ENCODE results near the gene MED8. TPM values are rescaled to one million over a fixed set of nuclear protein-coding genes. Genes with fewer than 3 reads are reported as not detected.
A peak's percentile ranks its signal among the peaks of the same experiment; 100 is the strongest.

Gene MED8
- total and polyA plus RNA-seq, 2 experiments from 2014 or later = 16.6 to 25.7 TPM

DNA sequence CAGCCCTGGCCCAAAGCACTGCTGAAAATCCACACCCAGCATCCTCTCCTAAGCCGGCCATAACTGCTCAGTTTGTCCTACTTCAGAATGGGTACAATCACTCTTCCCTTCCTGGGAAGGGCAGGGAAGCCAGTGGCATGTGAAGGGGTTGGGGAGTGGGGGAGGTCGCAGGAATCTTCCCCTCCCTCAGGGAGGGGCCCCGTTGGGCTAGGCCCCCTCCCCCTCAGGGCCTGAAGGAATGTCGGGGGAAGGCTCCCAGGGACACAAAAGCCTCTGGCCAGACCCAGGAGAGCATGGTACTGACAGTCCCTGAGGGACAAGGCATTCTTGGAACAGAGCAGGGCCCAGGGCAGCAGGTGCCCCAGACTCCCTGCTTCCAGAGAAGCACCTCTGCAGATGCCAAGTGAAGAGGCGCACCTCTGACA is 23.0 kb downstream of the MED8 start (continued):
- TF ChIP-seq, protein P1, sequence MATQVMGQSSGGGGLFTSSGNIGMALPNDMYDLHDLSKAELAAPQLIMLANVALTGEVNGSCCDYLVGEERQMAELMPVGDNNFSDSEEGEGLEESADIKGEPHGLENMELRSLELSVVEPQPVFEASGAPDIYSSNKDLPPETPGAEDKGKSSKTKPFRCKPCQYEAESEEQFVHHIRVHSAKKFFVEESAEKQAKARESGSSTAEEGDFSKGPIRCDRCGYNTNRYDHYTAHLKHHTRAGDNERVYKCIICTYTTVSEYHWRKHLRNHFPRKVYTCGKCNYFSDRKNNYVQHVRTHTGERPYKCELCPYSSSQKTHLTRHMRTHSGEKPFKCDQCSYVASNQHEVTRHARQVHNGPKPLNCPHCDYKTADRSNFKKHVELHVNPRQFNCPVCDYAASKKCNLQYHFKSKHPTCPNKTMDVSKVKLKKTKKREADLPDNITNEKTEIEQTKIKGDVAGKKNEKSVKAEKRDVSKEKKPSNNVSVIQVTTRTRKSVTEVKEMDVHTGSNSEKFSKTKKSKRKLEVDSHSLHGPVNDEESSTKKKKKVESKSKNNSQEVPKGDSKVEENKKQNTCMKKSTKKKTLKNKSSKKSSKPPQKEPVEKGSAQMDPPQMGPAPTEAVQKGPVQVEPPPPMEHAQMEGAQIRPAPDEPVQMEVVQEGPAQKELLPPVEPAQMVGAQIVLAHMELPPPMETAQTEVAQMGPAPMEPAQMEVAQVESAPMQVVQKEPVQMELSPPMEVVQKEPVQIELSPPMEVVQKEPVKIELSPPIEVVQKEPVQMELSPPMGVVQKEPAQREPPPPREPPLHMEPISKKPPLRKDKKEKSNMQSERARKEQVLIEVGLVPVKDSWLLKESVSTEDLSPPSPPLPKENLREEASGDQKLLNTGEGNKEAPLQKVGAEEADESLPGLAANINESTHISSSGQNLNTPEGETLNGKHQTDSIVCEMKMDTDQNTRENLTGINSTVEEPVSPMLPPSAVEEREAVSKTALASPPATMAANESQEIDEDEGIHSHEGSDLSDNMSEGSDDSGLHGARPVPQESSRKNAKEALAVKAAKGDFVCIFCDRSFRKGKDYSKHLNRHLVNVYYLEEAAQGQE (IDR thresholded peaks at IDR 0.05; ENCODE audit: unreplicated experiment) = no peak
- TF ChIP-seq STAT1 (IDR thresholded peaks at IDR 0.05; ENCODE audit: unreplicated experiment) (no peak), CREB1 (CRISPR knock-in tag; IDR thresholded peaks at IDR 0.05; ENCODE audit: low read depth) (no peak)

DNA sequence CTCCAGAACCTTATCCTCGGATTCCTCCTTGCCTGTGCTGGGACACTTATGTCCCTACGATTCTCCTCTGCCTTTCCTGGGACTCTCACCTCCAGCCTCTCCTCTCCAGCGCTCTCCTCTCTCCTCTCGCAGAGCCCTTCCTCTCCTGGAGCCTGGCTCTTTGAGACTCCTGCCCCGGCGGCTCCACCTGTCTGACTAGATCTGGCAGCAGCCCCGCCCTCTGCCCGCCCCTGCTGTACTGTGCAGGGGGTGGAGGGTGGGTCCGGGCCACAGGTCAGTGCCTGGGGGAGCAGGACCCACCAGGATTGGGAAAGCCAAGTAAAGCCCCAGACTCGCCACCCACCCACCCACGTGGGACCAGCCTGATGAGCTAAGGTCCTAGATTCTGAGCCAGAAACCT is 23.4 kb downstream of the MED8 start:
- Mint-ChIP-seq H3K4me1 (peaks cover 28% of the 10 kb centered on the region), H3K9me3 (no peaks in the 10 kb centered on the region; the same call in 2 of the 3 replicates), H3K36me3 (ENCODE audit: low read depth) (peaks cover 36% of the 10 kb centered on the region), H3K27ac (no peak overlapping the region), H3K4me3 (peak overlapping the region; percentile 82), H3K27me3 (ENCODE audit: insufficient read depth, low read depth, poor library complexity) (peaks cover 7% of the 10 kb centered on the region)
- Histone ChIP-seq H2AFZ (no peak overlapping the region), H3K4me2 (peak overlapping the region; percentile 94), H3K4me1 (ENCODE audit: insufficient read depth) (peaks cover 19% of the 10 kb centered on the region), H3K4me3 (peak overlapping the region; percentile 90), H3F3A (replicated peaks; ENCODE audit: low read depth) (peaks cover 34% of the 10 kb centered on the region), H3K79me2 (replicated peaks; ENCODE audit: insufficient read depth) (peaks cover 18% of the 10 kb centered on the region), H3K9me2 (ENCODE audit: insufficient read depth) (no peaks in the 10 kb centered on the region), H3K36me3 (ENCODE audit: insufficient read depth) (peaks cover 18% of the 10 kb centered on the region), H4K20me1 (replicated peaks; ENCODE audit: insufficient read depth) (peaks cover 22% of the 10 kb centered on the region), H3K27me3 (ENCODE audit: insufficient read depth) (no peaks in the 10 kb centered on the region), H3K27ac (ENCODE audit: low read depth) (no peak overlapping the region)
- ATAC-seq (peak; percentile 36), DNase-seq (ENCODE audit: low spot score) (peak; percentile 67)
- TF ChIP-seq, protein P2, sequence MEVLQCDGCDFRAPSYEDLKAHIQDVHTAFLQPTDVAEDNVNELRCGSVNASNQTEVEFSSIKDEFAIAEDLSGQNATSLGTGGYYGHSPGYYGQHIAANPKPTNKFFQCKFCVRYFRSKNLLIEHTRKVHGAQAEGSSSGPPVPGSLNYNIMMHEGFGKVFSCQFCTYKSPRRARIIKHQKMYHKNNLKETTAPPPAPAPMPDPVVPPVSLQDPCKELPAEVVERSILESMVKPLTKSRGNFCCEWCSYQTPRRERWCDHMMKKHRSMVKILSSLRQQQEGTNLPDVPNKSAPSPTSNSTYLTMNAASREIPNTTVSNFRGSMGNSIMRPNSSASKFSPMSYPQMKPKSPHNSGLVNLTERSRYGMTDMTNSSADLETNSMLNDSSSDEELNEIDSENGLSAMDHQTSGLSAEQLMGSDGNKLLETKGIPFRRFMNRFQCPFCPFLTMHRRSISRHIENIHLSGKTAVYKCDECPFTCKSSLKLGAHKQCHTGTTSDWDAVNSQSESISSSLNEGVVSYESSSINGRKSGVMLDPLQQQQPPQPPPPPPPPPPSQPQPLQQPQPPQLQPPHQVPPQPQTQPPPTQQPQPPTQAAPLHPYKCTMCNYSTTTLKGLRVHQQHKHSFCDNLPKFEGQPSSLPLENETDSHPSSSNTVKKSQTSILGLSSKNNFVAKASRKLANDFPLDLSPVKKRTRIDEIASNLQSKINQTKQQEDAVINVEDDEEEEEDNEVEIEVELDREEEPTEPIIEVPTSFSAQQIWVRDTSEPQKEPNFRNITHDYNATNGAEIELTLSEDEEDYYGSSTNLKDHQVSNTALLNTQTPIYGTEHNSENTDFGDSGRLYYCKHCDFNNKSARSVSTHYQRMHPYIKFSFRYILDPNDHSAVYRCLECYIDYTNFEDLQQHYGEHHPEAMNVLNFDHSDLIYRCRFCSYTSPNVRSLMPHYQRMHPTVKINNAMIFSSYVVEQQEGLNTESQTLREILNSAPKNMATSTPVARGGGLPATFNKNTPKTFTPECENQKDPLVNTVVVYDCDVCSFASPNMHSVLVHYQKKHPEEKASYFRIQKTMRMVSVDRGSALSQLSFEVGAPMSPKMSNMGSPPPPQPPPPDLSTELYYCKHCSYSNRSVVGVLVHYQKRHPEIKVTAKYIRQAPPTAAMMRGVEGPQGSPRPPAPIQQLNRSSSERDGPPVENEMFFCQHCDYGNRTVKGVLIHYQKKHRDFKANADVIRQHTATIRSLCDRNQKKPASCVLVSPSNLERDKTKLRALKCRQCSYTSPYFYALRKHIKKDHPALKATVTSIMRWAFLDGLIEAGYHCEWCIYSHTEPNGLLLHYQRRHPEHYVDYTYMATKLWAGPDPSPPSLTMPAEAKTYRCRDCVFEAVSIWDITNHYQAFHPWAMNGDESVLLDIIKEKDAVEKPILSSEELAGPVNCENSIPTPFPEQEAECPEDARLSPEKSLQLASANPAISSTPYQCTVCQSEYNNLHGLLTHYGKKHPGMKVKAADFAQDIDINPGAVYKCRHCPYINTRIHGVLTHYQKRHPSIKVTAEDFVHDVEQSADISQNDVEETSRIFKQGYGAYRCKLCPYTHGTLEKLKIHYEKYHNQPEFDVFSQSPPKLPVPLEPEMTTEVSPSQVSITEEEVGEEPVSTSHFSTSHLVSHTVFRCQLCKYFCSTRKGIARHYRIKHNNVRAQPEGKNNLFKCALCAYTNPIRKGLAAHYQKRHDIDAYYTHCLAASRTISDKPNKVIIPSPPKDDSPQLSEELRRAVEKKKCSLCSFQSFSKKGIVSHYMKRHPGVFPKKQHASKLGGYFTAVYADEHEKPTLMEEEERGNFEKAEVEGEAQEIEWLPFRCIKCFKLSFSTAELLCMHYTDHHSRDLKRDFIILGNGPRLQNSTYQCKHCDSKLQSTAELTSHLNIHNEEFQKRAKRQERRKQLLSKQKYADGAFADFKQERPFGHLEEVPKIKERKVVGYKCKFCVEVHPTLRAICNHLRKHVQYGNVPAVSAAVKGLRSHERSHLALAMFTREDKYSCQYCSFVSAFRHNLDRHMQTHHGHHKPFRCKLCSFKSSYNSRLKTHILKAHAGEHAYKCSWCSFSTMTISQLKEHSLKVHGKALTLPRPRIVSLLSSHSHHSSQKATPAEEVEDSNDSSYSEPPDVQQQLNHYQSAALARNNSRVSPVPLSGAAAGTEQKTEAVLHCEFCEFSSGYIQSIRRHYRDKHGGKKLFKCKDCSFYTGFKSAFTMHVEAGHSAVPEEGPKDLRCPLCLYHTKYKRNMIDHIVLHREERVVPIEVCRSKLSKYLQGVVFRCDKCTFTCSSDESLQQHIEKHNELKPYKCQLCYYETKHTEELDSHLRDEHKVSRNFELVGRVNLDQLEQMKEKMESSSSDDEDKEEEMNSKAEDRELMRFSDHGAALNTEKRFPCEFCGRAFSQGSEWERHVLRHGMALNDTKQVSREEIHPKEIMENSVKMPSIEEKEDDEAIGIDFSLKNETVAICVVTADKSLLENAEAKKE (CRISPR knock-in tag; IDR thresholded peaks at IDR 0.05) = no peak
- TF ChIP-seq POLR2AphosphoS5 (IDR thresholded peaks at IDR 0.05; ENCODE audit: low read depth) = no peak
- TF ChIP-seq CREB1 (CRISPR knock-in tag; IDR thresholded peaks at IDR 0.05; ENCODE audit: low read depth) = no peak
- TF ChIP-seq, protein P3, sequence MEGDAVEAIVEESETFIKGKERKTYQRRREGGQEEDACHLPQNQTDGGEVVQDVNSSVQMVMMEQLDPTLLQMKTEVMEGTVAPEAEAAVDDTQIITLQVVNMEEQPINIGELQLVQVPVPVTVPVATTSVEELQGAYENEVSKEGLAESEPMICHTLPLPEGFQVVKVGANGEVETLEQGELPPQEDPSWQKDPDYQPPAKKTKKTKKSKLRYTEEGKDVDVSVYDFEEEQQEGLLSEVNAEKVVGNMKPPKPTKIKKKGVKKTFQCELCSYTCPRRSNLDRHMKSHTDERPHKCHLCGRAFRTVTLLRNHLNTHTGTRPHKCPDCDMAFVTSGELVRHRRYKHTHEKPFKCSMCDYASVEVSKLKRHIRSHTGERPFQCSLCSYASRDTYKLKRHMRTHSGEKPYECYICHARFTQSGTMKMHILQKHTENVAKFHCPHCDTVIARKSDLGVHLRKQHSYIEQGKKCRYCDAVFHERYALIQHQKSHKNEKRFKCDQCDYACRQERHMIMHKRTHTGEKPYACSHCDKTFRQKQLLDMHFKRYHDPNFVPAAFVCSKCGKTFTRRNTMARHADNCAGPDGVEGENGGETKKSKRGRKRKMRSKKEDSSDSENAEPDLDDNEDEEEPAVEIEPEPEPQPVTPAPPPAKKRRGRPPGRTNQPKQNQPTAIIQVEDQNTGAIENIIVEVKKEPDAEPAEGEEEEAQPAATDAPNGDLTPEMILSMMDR (conservative IDR thresholded peaks at IDR 0.05; ENCODE audit: low read depth in 2 of 2) = no peak
- no peak for TF ChIP-seq EZH2 (IDR thresholded peaks at IDR 0.05; ENCODE audit: low read depth, unreplicated experiment)
- TF ChIP-seq EZH2phosphoT487 (IDR thresholded peaks at IDR 0.05; ENCODE audit: unreplicated experiment) = no peak
- no peak for TF ChIP-seq ZNF331 (CRISPR knock-in tag; IDR thresholded peaks at IDR 0.05; ENCODE audit: low read depth)
- TF ChIP-seq NANOG (IDR thresholded peaks at IDR 0.05; ENCODE audit: borderline replicate concordance) = no peak
- TF ChIP-seq, protein P4, sequence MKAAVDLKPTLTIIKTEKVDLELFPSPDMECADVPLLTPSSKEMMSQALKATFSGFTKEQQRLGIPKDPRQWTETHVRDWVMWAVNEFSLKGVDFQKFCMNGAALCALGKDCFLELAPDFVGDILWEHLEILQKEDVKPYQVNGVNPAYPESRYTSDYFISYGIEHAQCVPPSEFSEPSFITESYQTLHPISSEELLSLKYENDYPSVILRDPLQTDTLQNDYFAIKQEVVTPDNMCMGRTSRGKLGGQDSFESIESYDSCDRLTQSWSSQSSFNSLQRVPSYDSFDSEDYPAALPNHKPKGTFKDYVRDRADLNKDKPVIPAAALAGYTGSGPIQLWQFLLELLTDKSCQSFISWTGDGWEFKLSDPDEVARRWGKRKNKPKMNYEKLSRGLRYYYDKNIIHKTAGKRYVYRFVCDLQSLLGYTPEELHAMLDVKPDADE (IDR thresholded peaks at IDR 0.05) = no peak
- TF ChIP-seq ZNF114 (CRISPR knock-in tag; IDR thresholded peaks at IDR 0.05) = no peak
- no peak for TF ChIP-seq STAT1 (IDR thresholded peaks at IDR 0.05; ENCODE audit: unreplicated experiment)
- no peak for TF ChIP-seq JUNB (IDR thresholded peaks at IDR 0.05; ENCODE audit: unreplicated experiment)

All from GM23338 (cell line).